Endodermal cell (in vitro differentiated cells): ENCODE measurements around the gene PHC2. TPM values are rescaled to one million over a fixed set of nuclear protein-coding genes. Genes with fewer than 3 reads are reported as not detected.

Experiments used
- DNase-seq: peaks from one replicate; pipeline ENCODE4 v3.0.0-alpha.2; 2017
- H3K27ac ChIP-seq: 2 replicates; pipeline ENCODE4 v1.5.1; 2013; ENCODE audit warnings: mild to moderate bottlenecking, low read depth, low read length, moderate library complexity
- H3K27me3 ChIP-seq: 2 replicates; pipeline ENCODE4 v1.6.1; 2013; ENCODE audit warnings: mild to moderate bottlenecking, low read length, moderate library complexity; ENCODE audit not compliant: insufficient read depth, control insufficient read depth, poor library complexity, severe bottlenecking
- H3K36me3 ChIP-seq: 2 replicates; pipeline ENCODE4 v1.7.0; 2013; ENCODE audit warnings: mild to moderate bottlenecking, low read length, moderate library complexity; ENCODE audit not compliant: control insufficient read depth, insufficient read depth
- H3K4me1 ChIP-seq: one replicate; pipeline ENCODE4 v1.7.0; 2013; ENCODE audit warnings: low read length; ENCODE audit not compliant: control insufficient read depth, insufficient read depth
- H3K4me3 ChIP-seq: 2 replicates; pipeline ENCODE4 v1.5.1; 2013; ENCODE audit warnings: mild to moderate bottlenecking, low read length, moderate library complexity
- H3K9ac ChIP-seq: 2 replicates; pipeline ENCODE4 v1.6.1; 2013; ENCODE audit warnings: mild to moderate bottlenecking, low read length, moderate library complexity; ENCODE audit not compliant: poor library complexity, severe bottlenecking; ENCODE audit errors: extremely low read depth
- H3K9me3 ChIP-seq: 2 replicates; pipeline ENCODE4 v1.6.1; 2013; ENCODE audit warnings: mild to moderate bottlenecking, low read length, moderate library complexity; ENCODE audit not compliant: control insufficient read depth
- H3K27ac Mint-ChIP-seq: 2 replicates; pipeline ENCODE4 v1.8.0; 2020; ENCODE audit warnings: mixed read lengths
- H3K27me3 Mint-ChIP-seq: 2 replicates; pipeline ENCODE4 v1.8.0; 2021; ENCODE audit warnings: mild to moderate bottlenecking, mixed read lengths; ENCODE audit not compliant: insufficient read depth
- H3K36me3 Mint-ChIP-seq: 2 replicates; pipeline ENCODE4 v1.8.0; 2020; ENCODE audit warnings: low read depth, mixed read lengths
- H3K4me1 Mint-ChIP-seq: 2 replicates; pipeline ENCODE4 v1.8.0; 2020; ENCODE audit warnings: mixed read lengths
- H3K4me3 Mint-ChIP-seq: 2 replicates; pipeline ENCODE4 v1.8.0; 2020; ENCODE audit warnings: mild to moderate bottlenecking, moderate library complexity, mixed read lengths
- H3K9me3 Mint-ChIP-seq: 2 replicates; pipeline ENCODE4 v1.8.0; 2020; ENCODE audit warnings: mild to moderate bottlenecking, mixed read lengths
- WGBS, 2 experiments: methylation state at CpG; one replicate each; pipeline versions ENCODE4 v1.1.5 to v1.1.7; 2013; ENCODE audit warnings: missing lambda C conversion rate in 2 of 2, mixed read lengths in 1 of 2; ENCODE audit not compliant: insufficient coverage in 1 of 2, insufficient read length in 1 of 2; 5-methylcytosine and 5-hydroxymethylcytosine counted together
- total RNA-seq, 2 donors: library from RNA; stranded (reverse); fragmentation: NEBNext Ultra II Directional in 1 of 2; extraction: Animal tissue kit (Norgen Biotek cat#: 25700) in 1 of 2; gene quantifications; 2 replicates in 1 of 2; 3 replicates in 1 of 2; pipeline ENCODE4 v1.2.1, GENCODE V29; 2021
- TF ChIP-seq, protein P1 (sequence below): fragments of 200-600 bp; sonication (generic); conservative IDR thresholded peaks from 2 replicates; pipeline ENCODE4 v1.5.0; 2021; ENCODE audit warnings: antibody characterized with exemption, mild to moderate bottlenecking

The PHC2 gene
- total RNA-seq, 2 donors from 2014 or later = 32.1 to 43.9 TPM

DNA sequence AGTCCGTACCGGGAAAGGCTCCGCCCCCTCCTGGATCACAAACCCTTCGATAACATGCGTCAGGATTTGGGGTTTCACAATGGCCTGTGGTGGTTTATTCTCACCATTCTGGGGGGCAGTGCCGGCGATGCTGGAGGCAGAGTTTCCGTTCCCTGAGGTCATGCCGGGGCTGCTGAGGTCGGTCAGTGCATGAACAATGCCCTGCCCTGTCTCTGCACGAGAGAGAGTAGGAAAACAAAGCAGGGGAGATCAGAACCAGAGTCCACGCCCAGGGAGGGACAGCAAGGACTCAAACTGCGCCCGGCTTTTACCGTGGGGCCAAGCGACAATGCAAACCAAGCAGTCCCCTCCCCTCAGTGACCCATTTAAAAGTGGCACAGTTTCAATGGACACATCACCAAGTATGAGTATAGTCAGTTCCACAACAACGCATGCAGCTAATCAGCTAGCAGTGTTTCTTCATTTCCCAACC, 96.8 kb downstream of the PHC2 start:
- Histone ChIP-seq H3K4me3 (no peak overlapping the region), H3K9me3 (no peaks in the 10 kb centered on the region), H3K9ac (no peak overlapping the region), H3K4me1 (peaks cover 22% of the 10 kb centered on the region), H3K27me3 (no peaks in the 10 kb centered on the region), H3K36me3 (peaks cover 55% of the 10 kb centered on the region), H3K27ac (no peak overlapping the region)
- Mint-ChIP-seq H3K27ac (no peak overlapping the region), H3K27me3 (peaks cover 40% of the 10 kb centered on the region), H3K9me3 (no peaks in the 10 kb centered on the region), H3K36me3 (peaks cover 58% of the 10 kb centered on the region), H3K4me1 (peaks cover 34% of the 10 kb centered on the region), H3K4me3 (no peak overlapping the region)
- TF ChIP-seq, protein P1, sequence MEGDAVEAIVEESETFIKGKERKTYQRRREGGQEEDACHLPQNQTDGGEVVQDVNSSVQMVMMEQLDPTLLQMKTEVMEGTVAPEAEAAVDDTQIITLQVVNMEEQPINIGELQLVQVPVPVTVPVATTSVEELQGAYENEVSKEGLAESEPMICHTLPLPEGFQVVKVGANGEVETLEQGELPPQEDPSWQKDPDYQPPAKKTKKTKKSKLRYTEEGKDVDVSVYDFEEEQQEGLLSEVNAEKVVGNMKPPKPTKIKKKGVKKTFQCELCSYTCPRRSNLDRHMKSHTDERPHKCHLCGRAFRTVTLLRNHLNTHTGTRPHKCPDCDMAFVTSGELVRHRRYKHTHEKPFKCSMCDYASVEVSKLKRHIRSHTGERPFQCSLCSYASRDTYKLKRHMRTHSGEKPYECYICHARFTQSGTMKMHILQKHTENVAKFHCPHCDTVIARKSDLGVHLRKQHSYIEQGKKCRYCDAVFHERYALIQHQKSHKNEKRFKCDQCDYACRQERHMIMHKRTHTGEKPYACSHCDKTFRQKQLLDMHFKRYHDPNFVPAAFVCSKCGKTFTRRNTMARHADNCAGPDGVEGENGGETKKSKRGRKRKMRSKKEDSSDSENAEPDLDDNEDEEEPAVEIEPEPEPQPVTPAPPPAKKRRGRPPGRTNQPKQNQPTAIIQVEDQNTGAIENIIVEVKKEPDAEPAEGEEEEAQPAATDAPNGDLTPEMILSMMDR = no peak
- WGBS, 2 experiments = 84 to 92% methylated on average over 13 to 17 of the region's 17 CpGs
- DNase-seq = no peak

DNA sequence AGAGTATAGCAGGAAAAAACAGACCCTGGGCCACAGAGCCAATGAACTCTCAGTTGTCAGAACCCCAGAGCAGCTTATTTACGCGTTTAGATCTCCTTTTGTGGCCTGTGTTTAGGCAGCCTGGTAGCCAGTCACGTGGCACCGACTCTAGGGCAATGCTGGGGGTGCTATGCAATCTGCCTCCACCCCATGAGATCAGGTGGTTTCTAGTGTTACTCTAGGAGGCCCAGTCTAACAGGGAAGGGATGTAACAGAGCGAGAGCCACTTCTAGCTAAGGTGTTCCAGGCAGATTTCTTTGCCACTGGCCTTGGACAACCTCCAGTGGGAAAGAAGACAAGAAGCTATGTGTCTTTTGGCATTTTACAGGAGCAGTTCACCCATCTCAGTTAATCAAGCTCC, 98.0 kb downstream of the PHC2 start:
- Histone ChIP-seq H3K27ac (no peak overlapping the region), H3K9ac (no peak overlapping the region), H3K9me3 (no peaks in the 10 kb centered on the region), H3K36me3 (peaks cover 66% of the 10 kb centered on the region), H3K27me3 (no peaks in the 10 kb centered on the region), H3K4me3 (no peak overlapping the region), H3K4me1 (peaks cover 14% of the 10 kb centered on the region)
- H3K27me3 Mint-ChIP-seq = peaks cover 40% of the 10 kb centered on the region
- TF ChIP-seq, protein P1 = no peak
- peaks cover 69% of the 10 kb centered on the region for H3K36me3 Mint-ChIP-seq
- no peak overlapping the region for H3K4me3 Mint-ChIP-seq
- WGBS, 2 experiments = 83 to 99% methylated on average over 5 of the region's 5 CpGs
- no peak for DNase-seq
- no peaks in the 10 kb centered on the region for H3K9me3 Mint-ChIP-seq
- peaks cover 24% of the 10 kb centered on the region for H3K4me1 Mint-ChIP-seq
- no peak overlapping the region for H3K27ac Mint-ChIP-seq

DNA sequence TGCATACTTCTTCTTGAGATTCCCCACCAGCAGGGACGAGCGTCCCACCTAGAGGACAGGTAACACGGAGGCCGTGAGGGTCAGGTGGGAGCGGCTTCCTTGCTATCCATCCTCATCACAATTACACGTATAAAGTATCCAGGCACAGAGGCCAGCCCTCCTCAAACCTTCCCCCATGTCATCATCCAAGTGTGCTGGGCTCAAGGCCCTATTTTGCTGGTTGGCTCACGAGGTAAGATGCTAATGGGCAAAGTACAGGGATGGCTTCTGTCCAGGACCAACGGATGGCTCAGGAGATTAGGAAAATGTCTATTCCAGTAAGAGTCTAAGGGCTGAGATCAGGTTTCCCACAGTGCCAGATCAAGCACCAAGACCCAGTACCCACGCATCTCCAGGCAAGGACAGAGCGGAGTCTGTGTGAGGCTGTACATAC, 98.5 kb downstream of the PHC2 start:
- no peak overlapping the region for H3K4me3 Mint-ChIP-seq
- H3K36me3 ChIP-seq = peaks cover 71% of the 10 kb centered on the region
- no peak overlapping the region for H3K27ac ChIP-seq
- 95 to 96% methylated on average over 7 to 10 of the region's 10 CpGs for WGBS, 2 experiments
- peaks cover 37% of the 10 kb centered on the region for H3K27me3 Mint-ChIP-seq
- H3K9ac ChIP-seq = no peak overlapping the region
- no peaks in the 10 kb centered on the region for H3K9me3 Mint-ChIP-seq
- H3K4me1 ChIP-seq = peaks cover 11% of the 10 kb centered on the region
- peaks cover 73% of the 10 kb centered on the region for H3K36me3 Mint-ChIP-seq
- TF ChIP-seq, protein P1 = no peak
- DNase-seq = no peak
- H3K27me3 ChIP-seq = no peaks in the 10 kb centered on the region
- no peak overlapping the region for H3K27ac Mint-ChIP-seq
- peaks cover 18% of the 10 kb centered on the region for H3K4me1 Mint-ChIP-seq
- H3K4me3 ChIP-seq = no peak overlapping the region
- H3K9me3 ChIP-seq = no peaks in the 10 kb centered on the region
